Mucosa of gallbladder (tissue), 1 donor: ENCODE measurements around the gene GPR37. TPM values are rescaled to one million over a fixed set of nuclear protein-coding genes. Genes with fewer than 3 reads are reported as not detected.

Source experiments
- DNase-seq: peaks from one replicate; pipeline ENCODE4 v3.0.0-alpha.2; 2020; ENCODE audit warnings: low spot score
- total RNA-seq: library from RNA; stranded (reverse); gene quantifications from one replicate; pipeline ENCODE4 v1.2.1, GENCODE V29; 2021
- donor health status: DM: no; HTN: no; CAD: no.

Gene GPR37
- total RNA-seq, 1 donor from 2014 or later = 3.7 TPM

- no peak for DNase-seq
Measured at GRCh38 chr7:124728610-124729009, 37.0 kb downstream of the GPR37 start.

GRCh38 chr7:124724507-124725192, 40.9 kb downstream of the GPR37 start:
- no peak for DNase-seq

- DNase-seq = no peak
Measured at GRCh38 chr7:124724079-124724478, 41.5 kb downstream of the GPR37 start.

GRCh38 chr7:124723012-124723411, 42.6 kb downstream of the GPR37 start:
- no peak for DNase-seq

- no peak for DNase-seq
Measured at GRCh38 chr7:124722292-124722691, 43.3 kb downstream of the GPR37 start.

- no peak for DNase-seq
Measured at GRCh38 chr7:124720195-124720594, 45.4 kb downstream of the GPR37 start.

- no peak for DNase-seq
Measured at GRCh38 chr7:124718032-124718766, 47.4 kb downstream of the GPR37 start.

- DNase-seq = no peak
Measured at GRCh38 chr7:124716894-124717293, 48.7 kb downstream of the GPR37 start.

- DNase-seq = no peak
Measured at GRCh38 chr7:124713086-124713485, 52.5 kb downstream of the GPR37 start.

GRCh38 chr7:124712017-124712416, 53.6 kb downstream of the GPR37 start:
- no peak for DNase-seq

GRCh38 chr7:124702385-124702784, 63.2 kb downstream of the GPR37 start:
- DNase-seq = no peak

GRCh38 chr7:124701955-124702354, 63.6 kb downstream of the GPR37 start:
- DNase-seq = no peak

GRCh38 chr7:124700655-124701054, 64.9 kb downstream of the GPR37 start:
- no peak for DNase-seq

- no peak for DNase-seq
Measured at GRCh38 chr7:124698964-124699363, 66.6 kb downstream of the GPR37 start.

- DNase-seq = no peak
Measured at GRCh38 chr7:124697746-124698145, 67.8 kb downstream of the GPR37 start.

Other genes starting within 250 kb of the GPR37 start
- gene POT1, start 164.0 kb upstream of the GPR37 start, total RNA-seq = 19.3 TPM